GM18519 (cell line): ENCODE measurements around the gene RNU7-1.

Experiments
- ATAC-seq: cut with Tn5 transposase; IDR thresholded peaks from one replicate; pipeline ENCODE4 v1.9.1; 2021; ENCODE audit warnings: mild to moderate bottlenecking, moderate library complexity; ENCODE audit not compliant: unreplicated experiment, low FRiP score

RNU7-1 gene

DNA sequence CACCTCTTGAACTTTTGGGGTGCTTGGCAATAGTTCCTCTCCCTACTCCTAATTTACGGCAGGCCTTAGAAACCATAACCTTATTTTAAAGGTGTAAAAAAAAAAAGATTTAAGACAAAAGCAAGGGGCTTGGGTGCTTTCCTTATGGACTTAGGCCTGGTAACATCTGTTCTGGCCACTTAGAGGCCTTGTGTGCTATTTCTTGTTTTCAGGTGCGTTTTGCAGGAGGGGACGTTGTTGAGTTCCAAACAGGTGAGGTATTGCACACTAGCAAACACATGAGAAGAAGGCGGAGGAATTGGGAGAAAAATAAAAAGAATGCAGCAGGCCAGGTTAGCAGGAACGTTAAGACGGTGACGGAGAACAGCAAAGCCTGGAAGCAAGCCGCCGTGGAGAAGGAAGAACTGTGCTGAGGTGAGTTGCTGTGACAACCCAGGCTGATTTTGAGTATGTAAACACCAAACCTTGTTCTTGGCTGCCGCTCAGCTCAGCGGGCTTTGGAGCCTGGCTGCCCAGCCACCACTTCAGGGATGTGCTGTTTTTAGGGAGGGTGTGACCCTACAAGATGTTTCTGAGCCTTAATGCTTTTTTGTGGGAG is 44.4 kb downstream of the RNU7-1 start:
- ATAC-seq: no peak
